GM21360 (cell line): ENCODE measurements around the gene NOP53.
"Not testable (repeated sequence)": the region's sequence is repeated elsewhere in the genome, so short reads cannot be mapped to it uniquely, and the experiment has no call there.

Experiments
- ATAC-seq: cut with Tn5 transposase; IDR thresholded peaks from one replicate; pipeline ENCODE4 v1.9.1; 2021; ENCODE audit warnings: mild to moderate bottlenecking, moderate library complexity; ENCODE audit not compliant: unreplicated experiment

NOP53 gene

DNA sequence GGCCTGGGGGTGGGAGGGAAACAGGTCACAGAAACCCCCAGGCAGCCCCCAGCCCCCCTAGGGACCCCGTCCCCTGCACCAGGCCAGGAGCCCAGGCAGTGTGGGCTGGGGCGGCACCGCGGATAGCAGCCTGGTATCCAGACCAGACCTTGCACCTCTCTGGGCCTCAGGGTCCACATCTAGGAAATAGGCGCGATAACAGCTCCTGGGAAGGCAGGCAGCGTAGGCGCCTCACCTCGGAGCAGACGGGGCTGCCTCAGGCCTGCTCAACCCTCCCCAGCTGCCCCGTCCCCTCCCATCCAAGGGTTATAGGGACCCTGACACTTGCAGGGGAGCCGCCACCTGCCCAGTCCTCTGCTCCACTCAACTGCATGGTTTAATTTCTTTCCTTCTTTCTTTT lies 58.3 kb downstream of the NOP53 start:
- ATAC-seq, result not testable (repeated sequence)

DNA sequence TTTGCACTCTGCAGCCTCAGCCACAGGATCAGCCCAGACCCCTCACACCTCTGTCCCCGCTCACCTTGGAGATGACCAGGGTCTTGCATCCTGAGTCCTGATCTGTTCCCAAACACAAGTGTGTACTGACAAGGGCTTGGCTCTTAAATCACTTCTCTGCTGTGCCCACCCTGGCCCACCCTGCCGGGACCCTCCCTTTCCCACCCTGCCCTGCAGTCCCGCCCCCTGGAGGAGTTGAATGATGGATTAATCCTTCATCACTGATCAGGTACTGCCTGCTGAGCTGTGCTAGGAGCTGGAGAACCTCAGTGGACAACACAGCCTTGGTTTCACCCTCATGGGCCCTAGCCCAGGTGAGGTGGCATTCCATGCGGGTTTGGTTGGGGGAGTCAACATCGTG lies 59.1 kb downstream of the NOP53 start, which contains the start of gene TPRX1:
Gene TPRX1, minus strand, starts transcription at position 101 of the 400 bp plus-strand sequence. Its CDS starts 12 bp downstream, at position 89.
- ATAC-seq, result not testable (repeated sequence)

DNA sequence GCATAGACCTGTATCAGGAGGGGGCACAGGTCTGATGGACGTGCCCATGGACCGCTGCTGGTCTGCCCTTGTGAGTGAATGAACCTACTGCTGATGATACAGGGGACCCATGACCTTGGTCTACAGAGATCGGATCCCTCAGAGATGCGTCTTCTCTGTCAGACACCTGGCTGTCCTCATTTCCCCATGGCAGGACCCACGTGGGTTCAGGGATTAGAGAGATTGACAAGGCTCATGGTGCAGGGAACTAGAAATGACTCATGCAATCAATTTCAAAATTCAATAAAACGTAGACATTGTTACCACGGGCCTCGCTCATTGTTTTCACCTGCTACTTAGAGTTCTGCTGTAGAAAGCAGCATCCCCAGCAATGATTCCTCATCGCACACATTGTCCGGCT lies 60.0 kb downstream of the NOP53 start:
- no peak for ATAC-seq

DNA sequence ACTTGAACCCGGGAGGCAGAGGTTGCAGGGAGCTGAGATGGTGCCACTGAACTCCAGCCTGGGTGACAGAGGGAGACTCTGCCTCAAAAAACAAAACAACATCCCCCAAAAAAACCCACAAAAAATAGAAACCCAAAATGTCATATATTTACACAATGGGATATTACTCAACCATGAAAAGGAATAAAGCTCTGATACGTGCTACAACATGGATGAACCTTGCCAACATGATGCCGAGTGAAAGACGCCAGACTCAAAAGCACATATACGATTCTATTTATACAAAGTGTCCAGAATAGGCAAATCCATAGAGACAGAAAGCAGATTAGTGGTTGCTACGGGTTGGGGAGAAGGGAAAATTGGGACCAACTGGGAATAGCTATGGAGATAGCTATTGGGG lies 61.1 kb downstream of the NOP53 start:
- no peak for ATAC-seq
